SK-N-SH treated with all-trans-retinoic acid at 6 μM for 48 hours (cell line): ENCODE measurements around the gene MAP3K2.

ENCODE experiments used
- ARNTL ChIP-seq: fragments of 450-650 bp; formaldehyde crosslinking; IDR thresholded peaks from 2 replicates; pipeline ENCODE4 v1.5.0; 2020; ENCODE audit warnings: low read depth, mild to moderate bottlenecking, moderate library complexity, borderline replicate concordance
- CSRNP3 ChIP-seq: fragments of 250-450 bp; sonication (Bioruptor Pico); IDR thresholded peaks from 2 replicates; pipeline ENCODE4 v1.5.1; 2021; ENCODE audit warnings: mild to moderate bottlenecking, moderate library complexity
- OSR1 ChIP-seq: fragments of 250-450 bp; sonication (Bioruptor Pico); IDR thresholded peaks from 2 replicates; pipeline ENCODE4 v1.8.0; 2022; ENCODE audit warnings: moderate library complexity, mild to moderate bottlenecking, inconsistent platforms
- PATZ1 ChIP-seq: fragments of 250-450 bp; sonication (Bioruptor Pico); IDR thresholded peaks from 2 replicates; pipeline ENCODE4 v1.8.0; 2020; ENCODE audit warnings: mild to moderate bottlenecking, moderate library complexity, borderline replicate concordance
- RARB ChIP-seq: fragments of 250-450 bp; sonication (Bioruptor Pico); IDR thresholded peaks from 2 replicates; pipeline ENCODE4 v1.8.0; 2021; ENCODE audit warnings: mild to moderate bottlenecking, moderate library complexity
- SNAI2 ChIP-seq: fragments of 250-450 bp; sonication (Bioruptor Pico); IDR thresholded peaks from 2 replicates; pipeline ENCODE4 v1.5.0; 2020; ENCODE audit warnings: mild to moderate bottlenecking, moderate library complexity
- TCF4 ChIP-seq: fragments of 250-450 bp; sonication (Bioruptor Pico); IDR thresholded peaks from 2 replicates; pipeline ENCODE4 v1.8.0; 2021; ENCODE audit warnings: mild to moderate bottlenecking, moderate library complexity, borderline replicate concordance
- ZC3H10 ChIP-seq: fragments of 250-450 bp; sonication (Bioruptor Pico); IDR thresholded peaks from 2 replicates; pipeline ENCODE4 v1.5.1; 2021; ENCODE audit warnings: mild to moderate bottlenecking, moderate library complexity
- ZFP3 ChIP-seq: fragments of 250-450 bp; sonication (Bioruptor Pico); IDR thresholded peaks from 2 replicates; pipeline ENCODE4 v1.5.0; 2020; ENCODE audit warnings: mild to moderate bottlenecking, moderate library complexity
- ZFP30 ChIP-seq: fragments of 450-650 bp; formaldehyde crosslinking; IDR thresholded peaks from 2 replicates; pipeline ENCODE4 v1.5.0; 2022; ENCODE audit warnings: mild to moderate bottlenecking, moderate library complexity
- ZNF70 ChIP-seq: fragments of 450-650 bp; formaldehyde crosslinking; IDR thresholded peaks from 2 replicates; pipeline ENCODE4 v1.5.0; 2020; ENCODE audit warnings: mild to moderate bottlenecking, moderate library complexity
- ZNF8 ChIP-seq: fragments of 450-650 bp; formaldehyde crosslinking; IDR thresholded peaks from 2 replicates; pipeline ENCODE4 v1.5.0; 2020; ENCODE audit warnings: mild to moderate bottlenecking, moderate library complexity
- TF ChIP-seq, protein P1 (sequence below): fragments of 250-450 bp; sonication (Bioruptor Pico); IDR thresholded peaks from 2 replicates; pipeline ENCODE4 v1.5.1; 2020; ENCODE audit warnings: low read depth, mild to moderate bottlenecking, moderate library complexity

DNA sequence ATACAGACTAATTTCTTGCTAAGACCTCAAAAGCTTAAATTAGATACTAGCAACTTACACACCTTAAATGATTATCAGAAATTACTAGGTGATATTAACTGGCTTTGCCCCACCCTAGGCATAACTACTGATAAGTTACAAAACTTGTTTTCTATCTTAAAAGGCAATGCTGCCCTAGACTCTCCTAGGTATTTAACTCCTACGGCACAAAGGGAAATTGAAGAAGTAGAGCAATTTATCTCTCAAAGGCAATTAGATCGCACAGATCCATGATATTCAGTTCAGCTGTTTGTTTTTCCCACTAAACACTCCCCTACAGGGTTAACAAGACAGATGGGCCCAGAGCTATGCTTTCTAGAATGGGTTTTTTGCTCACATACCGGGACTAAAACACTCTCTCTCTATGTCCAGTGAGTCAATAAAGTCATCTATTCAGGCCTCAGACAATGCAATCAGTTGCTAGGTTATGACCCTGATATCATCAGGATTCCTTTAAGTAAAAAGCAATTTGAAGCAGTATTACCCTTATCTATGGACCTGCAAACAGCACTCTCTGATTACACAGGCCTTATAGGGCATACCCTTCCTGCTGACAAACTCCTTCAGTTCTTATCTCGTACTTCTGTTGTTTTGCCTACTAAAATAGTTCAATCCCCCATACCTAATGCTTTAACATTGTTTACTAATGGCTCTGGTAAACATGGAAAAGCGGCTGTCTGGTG, 14.3 kb downstream of the MAP3K2 start:
- TF ChIP-seq, protein P1, sequence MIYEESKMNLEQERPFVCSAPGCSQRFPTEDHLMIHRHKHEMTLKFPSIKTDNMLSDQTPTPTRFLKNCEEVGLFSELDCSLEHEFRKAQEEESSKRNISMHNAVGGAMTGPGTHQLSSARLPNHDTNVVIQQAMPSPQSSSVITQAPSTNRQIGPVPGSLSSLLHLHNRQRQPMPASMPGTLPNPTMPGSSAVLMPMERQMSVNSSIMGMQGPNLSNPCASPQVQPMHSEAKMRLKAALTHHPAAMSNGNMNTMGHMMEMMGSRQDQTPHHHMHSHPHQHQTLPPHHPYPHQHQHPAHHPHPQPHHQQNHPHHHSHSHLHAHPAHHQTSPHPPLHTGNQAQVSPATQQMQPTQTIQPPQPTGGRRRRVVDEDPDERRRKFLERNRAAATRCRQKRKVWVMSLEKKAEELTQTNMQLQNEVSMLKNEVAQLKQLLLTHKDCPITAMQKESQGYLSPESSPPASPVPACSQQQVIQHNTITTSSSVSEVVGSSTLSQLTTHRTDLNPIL: no peak
- no peak for TF ChIP-seq OSR1 (CRISPR knock-in tag)
- no peak for TF ChIP-seq RARB (CRISPR knock-in tag)
- TF ChIP-seq PATZ1 (CRISPR knock-in tag): no peak
- no peak for TF ChIP-seq ARNTL (CRISPR knock-in tag)
- TF ChIP-seq ZNF8: no peak
- no peak for TF ChIP-seq ZFP3 (CRISPR knock-in tag)
- TF ChIP-seq ZC3H10 (CRISPR knock-in tag): no peak
- TF ChIP-seq ZNF70 (CRISPR knock-in tag): no peak
- no peak for TF ChIP-seq TCF4 (CRISPR knock-in tag)
- TF ChIP-seq SNAI2: no peak
- TF ChIP-seq ZFP30 (CRISPR knock-in tag): no peak
- no peak for TF ChIP-seq CSRNP3 (CRISPR knock-in tag)
